GM18505 (cell line): Measurements from ENCODE around the gene SPC24.
"Not testable (repeated sequence)": the region's sequence is repeated elsewhere in the genome, so short reads cannot be mapped to it uniquely, and the experiment has no call there.

Source experiments
- ATAC-seq: cut with Tn5 transposase; IDR thresholded peaks from one replicate; pipeline ENCODE4 v1.9.1; 2021; ENCODE audit not compliant: unreplicated experiment
- POLR2A ChIP-seq: IDR thresholded peaks from 4 replicates; pipeline ENCODE4 v1.6.1; 2011; ENCODE audit warnings: borderline replicate concordance; ENCODE audit not compliant: insufficient read depth, insufficient read length; ENCODE audit errors: extremely low read depth

The SPC24 gene

GRCh38 chr19:11098327-11098726 is 57.3 kb downstream of the SPC24 start:
- no peak for TF ChIP-seq POLR2A
- no peak for ATAC-seq

- ATAC-seq: not testable (repeated sequence)
These were observed 58.2 kb downstream of the SPC24 start for GRCh38 chr19:11097367-11097766.

- TF ChIP-seq POLR2A: peak; percentile 46
- ATAC-seq: peak; percentile 39
These were observed 59.3 kb downstream of the SPC24 start for GRCh38 chr19:11096210-11096841.
